Measurements from ENCODE around the gene MORN1. TPM values are rescaled to one million over a fixed set of nuclear protein-coding genes. Genes with fewer than 3 reads are reported as not detected.

MORN1 gene
- total and polyA plus RNA-seq, 10 of the 15 experiments (the other 5 are each of a cell fraction or from before 2014, with no cell fraction given), result 0.76 to 7.9 (median 5.5) TPM

- ChIA-PET CTCF (no interaction called here), POLR2A (no interaction called here), RAD21 (ENCODE audit: unreplicated experiment) (no interaction called here), SMC1A (ENCODE audit: uncharacterized antibody, unreplicated experiment) (no interaction called here)
- Histone ChIP-seq H3K9me3 (replicated peaks; ENCODE audit: control insufficient read depth, insufficient read depth, low read length) (no peaks in the 10 kb centered on the region; the same call in 2 of the 3 replicates), H3K4me2 (ENCODE audit: control insufficient read depth, insufficient read depth) (no peak overlapping the region), H3K79me2 (ENCODE audit: control insufficient read depth, insufficient read depth, low read length) (no peaks in the 10 kb centered on the region), H3K27ac (ENCODE audit: control insufficient read depth, insufficient read depth) (no peak overlapping the region), H3K9ac (ENCODE audit: control insufficient read depth, insufficient read depth, low read length) (no peak overlapping the region), H3K36me3 (ENCODE audit: control insufficient read depth in 2 of 2, insufficient read depth in 2 of 2, low read length in 1 of 2) (peaks cover 0 to 7% of the 10 kb centered on the region in 2 experiments; a peak in 2 of 4 replicates), H3K4me3 (no peak overlapping the region), H3K4me1 (ENCODE audit: control insufficient read depth, insufficient read depth, low read length) (no peaks in the 10 kb centered on the region), H3K27me3 (replicated peaks in 1 of 2; ENCODE audit: control insufficient read depth in 2 of 2, insufficient read depth in 2 of 2, low read length in 1 of 2) (no peaks in the 10 kb centered on the region), H2AFZ (ENCODE audit: control insufficient read depth, low read depth, low read length) (no peak overlapping the region), H4K20me1 (ENCODE audit: control insufficient read depth, insufficient read depth) (no peaks in the 10 kb centered on the region)
- no TSS peak for BruUV-seq (replicated peaks)
- no peak for FAIRE-seq
- ATAC-seq, result no peak
- DNase-seq (ENCODE audit: low read depth, low spot score), result no peak
- WGBS (ENCODE audit: insufficient coverage, insufficient replicate concordance, low lambda C conversion rate, missing lambda C conversion rate), result 91% methylated on average over 12 of the region's 12 CpGs
- in situ Hi-C loops (cut with MboI), result no loop called here
- intact Hi-C loops (cut with micrococcal nuclease; ENCODE audit: unreplicated experiment), result no loop called here
- TF ChIP-seq MYB (IDR thresholded peaks at IDR 0.05; ENCODE audit: borderline replicate concordance, low read depth, low read length) (no peak), ZBTB11 (CRISPR knock-in tag; IDR thresholded peaks at IDR 0.05) (no peak), POLR2AphosphoS5 (IDR thresholded peaks at IDR 0.05; ENCODE audit: low read length) (no peak), POU2F2 (IDR thresholded peaks at IDR 0.05; ENCODE audit: borderline replicate concordance, low read depth, low read length) (no peak), POLR2AphosphoS2 (IDR thresholded peaks at IDR 0.05; ENCODE audit: low read depth, low read length) (no peak), ETV6 (conservative IDR thresholded peaks at IDR 0.05 in 1 of 2, IDR thresholded peaks at IDR 0.05 in 1 of 2; ENCODE audit: borderline replicate concordance in 1 of 2, low read depth in 1 of 2) (no peak), IRF5 (IDR thresholded peaks at IDR 0.05; ENCODE audit: borderline replicate concordance) (no peak), TCF3 (IDR thresholded peaks at IDR 0.05; ENCODE audit: borderline replicate concordance, insufficient read depth, low read depth, low read length) (no peak), EGR1 (IDR thresholded peaks at IDR 0.05; ENCODE audit: borderline replicate concordance in 1 of 2, low read depth in 2 of 2, low read length in 2 of 2) (no peak), ZNF687 (IDR thresholded peaks at IDR 0.05) (no peak), PAX5 (IDR thresholded peaks at IDR 0.05; ENCODE audit: borderline replicate concordance, low read depth, low read length) (no peak), NFXL1 (IDR thresholded peaks at IDR 0.05; ENCODE audit: borderline replicate concordance) (no peak), KDM1A (IDR thresholded peaks at IDR 0.05; ENCODE audit: borderline replicate concordance) (no peak)
Measured at GRCh38 chr1:2276803-2277580, 114.4 kb downstream of the MORN1 start.

Measured in GM12878 (cell line).